Measurements from ENCODE around the gene GCG.

The GCG gene

DNA sequence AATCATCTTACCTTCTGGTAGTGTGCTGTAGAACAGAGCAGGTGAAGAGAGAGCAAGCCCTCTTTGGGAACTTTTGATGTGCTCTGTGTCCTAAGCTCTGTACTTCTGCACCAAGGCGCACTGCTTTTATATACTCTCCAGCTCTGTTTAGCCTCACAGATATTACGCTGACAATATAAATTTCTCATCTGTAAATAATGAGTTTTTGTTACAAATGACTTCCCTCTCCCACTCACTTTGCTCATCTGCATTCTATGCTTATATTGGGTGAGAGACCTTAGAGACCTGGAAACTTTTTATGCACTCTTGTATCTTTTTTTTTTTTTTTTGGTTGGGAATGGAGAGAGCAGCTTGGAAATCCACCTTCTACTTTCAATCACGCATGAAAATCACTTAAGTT, at the start of gene GCG:
TSS of gene GCG (minus strand) at position 101 of the 400 bp plus-strand sequence. CDS start 3,069 bp downstream, outside the sequence.
- TF ChIP-seq CTCF (IDR thresholded peaks at IDR 0.05): no peak

DNA sequence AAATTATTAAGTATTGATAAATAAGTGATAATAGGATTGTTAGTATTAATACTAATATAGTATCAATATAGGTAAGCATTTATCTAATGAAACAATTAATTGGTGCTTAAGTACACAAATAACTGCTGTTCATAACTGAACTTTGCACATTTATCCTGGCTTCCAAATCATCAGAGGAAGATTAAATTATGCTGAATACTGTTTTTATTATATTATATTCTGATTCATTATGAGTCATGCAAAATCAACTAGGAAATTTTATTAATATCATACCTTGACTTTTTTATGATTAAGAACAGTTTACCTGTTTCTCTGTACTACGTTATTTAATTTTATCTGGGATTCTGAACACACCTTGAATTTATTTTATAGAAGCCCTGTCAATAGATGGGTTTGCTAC, 48.6 kb upstream of the GCG start:
- TF ChIP-seq CTCF (IDR thresholded peaks at IDR 0.05): no peak

DNA sequence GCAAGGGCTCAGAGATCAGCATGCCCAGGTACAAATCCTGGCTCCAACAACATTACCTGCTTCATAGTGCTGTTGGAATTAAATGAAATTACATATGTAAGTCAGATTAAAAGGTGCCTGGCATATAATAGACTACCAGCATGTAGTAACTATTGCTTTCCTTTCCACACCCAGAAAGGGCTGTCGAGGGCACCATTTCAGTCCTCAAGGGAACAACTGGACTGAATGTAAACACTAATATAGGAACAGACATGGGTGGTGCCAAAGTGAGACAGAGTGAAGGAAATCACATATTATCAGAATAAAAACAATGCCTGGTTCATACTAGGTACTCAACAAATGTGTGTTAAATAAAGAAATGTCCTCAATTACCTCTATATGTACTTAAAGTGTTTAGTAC, 47.9 kb upstream of the GCG start:
- TF ChIP-seq CTCF (IDR thresholded peaks at IDR 0.05): no peak

DNA sequence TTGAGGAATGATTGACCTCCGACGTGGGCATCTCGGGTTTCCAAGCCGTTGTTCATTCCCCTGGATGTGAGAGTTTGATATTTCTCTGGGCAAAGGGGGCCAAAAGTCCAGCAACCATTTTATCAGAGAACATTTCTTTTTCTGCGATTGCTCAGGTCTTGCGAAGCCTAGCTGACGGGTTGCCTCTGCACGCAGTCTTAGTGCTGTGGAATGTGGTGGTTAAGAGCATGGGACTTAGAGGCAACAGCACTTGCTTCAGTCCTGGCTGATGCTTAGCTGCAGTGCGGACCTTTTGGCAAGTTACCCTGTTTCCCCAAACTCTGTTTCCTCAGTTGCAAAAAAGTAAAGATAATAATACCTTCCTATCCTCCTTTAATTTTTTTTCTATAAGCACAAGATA, 46.2 kb upstream of the GCG start:
- no peak for TF ChIP-seq CTCF (IDR thresholded peaks at IDR 0.05)

- TF ChIP-seq CTCF (IDR thresholded peaks at IDR 0.05): no peak
These were observed 45.2 kb upstream of the GCG start for GRCh38 chr2:162197069-162197825.

- TF ChIP-seq CTCF (IDR thresholded peaks at IDR 0.05): no peak
These were observed 44.6 kb upstream of the GCG start for GRCh38 chr2:162196638-162197037.

- no peak for TF ChIP-seq CTCF (IDR thresholded peaks at IDR 0.05)
These were observed 36.4 kb upstream of the GCG start for GRCh38 chr2:162188451-162188850.

All from LNCAP (cell line).